ENCODE results near the gene KIAA0753.

KIAA0753 gene

DNA sequence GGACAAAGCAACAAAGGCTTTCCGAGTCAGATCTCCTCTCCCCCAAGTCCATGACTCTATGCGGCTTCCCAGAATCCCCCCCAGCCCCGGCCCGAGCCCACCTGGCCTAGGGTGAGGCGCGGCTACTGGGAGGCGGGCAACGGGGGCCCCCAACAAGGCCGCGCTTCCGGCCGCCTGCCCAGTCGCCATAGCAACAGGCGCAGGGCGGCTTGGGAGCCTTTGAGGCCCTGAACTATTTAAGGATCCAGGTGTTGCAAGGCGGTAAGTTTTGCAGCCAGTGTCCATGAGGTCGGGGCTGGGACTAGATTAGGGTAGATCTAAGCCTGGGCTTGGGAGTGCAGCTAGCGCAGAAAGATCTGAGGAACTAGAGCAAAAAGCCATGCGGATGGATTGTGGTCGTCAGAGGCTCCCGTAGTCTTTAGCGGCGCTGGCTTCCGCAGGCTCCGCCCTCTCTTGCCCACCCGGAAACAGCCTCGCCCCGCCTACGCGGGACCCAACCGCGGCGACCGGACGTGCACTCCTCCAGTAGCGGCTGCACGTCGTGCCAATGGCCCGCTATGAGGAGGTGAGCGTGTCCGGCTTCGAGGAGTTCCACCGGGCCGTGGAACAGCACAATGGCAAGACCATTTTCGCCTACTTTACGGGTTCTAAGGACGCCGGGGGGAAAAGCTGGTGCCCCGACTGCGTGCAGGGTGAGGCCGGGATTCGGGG, at the start of gene KIAA0753, which contains the start of gene TXNDC17:
Gene KIAA0753, minus strand, starts transcription at position 176 of the 711 bp plus-strand sequence. CDS start 5,608 bp downstream, outside the sequence.
Gene TXNDC17, plus strand, starts transcription at position 525 of the 711 bp plus-strand sequence. Its CDS starts 23 bp downstream, at position 548.
- peak; percentile 88 for DNase-seq (ENCODE audit: low read depth)

- DNase-seq (ENCODE audit: low read depth) = no peak
These were observed 48.4 kb upstream of the KIAA0753 start for GRCh38 chr17:6688944-6689343.

DNA sequence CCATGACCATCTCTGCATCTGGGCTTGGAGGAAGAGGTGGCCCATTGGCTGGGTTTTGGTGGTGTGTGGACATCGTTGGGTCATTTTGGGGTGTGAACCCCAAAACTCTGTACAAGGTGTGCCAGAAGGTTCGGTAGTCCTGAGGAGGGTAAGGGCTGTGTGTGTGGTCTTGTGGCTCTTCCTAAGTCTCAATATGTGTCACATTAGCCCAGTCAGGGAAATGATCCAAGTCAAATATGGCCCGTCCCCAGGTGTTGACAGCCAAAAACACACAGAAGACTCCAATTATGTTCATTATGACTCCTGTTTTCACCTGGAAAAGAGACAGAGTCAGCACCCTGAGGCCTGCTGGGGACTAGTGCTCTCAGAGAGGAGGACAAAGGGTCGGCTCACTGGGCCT, 45.5 kb upstream of the KIAA0753 start:
- no peak for DNase-seq (ENCODE audit: low read depth)

DNA sequence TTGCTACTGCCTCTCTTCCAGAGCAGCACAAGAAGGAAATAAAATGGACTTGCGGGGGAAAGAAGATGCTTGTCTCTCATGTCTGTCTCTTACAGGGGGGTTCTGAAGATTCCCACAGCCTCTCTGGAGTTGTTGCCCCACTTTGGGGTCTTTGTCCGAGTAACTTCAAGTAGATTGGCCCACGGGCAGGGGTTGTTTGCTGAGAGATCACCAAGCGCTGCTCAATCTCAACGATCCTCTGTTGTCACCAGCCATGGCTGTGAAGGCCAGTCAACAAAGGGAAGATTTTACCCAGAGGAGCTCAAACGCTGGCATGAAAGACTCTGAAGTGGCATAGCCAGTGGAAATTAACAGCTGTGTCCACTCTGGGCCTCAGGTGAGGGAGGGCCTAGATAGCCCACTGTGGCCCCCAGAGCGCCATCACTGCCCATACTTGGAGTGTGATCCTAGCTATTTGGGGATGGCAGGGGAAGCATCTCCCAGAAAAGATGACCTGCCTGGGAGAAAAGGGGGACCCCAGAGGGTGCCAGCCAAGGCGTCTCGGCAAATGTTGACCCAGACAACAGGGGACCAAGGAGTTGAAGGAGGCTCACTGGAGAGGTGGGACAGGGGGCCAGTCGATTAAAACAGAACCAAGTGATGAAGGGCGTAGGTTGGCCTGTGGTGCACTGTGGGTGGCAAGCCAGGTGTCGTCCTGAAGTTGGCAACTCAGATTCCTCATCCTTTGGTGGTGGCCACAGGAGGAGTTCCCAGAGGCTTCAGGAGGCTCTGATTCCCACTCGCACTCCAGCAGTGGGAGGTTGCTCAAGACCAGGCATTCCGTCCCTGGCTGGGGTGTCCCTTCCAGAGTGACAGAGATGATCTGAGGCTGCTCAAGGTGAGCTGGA, 44.6 kb upstream of the KIAA0753 start:
- no peak for DNase-seq (ENCODE audit: low read depth)

DNA sequence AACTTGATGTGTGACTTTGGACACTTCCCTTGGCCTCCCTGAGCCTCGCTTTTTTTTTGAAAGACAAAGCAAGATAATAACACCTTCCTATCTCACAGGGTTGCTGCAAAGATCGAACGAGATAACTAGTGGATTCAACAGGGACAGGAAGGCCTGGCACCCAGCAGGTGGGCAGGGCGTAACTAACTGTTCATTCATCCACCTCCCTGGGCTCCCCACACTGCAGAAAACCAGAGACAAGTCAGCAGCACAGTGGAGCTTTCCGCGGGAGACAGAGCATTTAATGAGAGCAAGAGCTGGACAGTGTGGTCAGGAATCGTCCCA, 43.9 kb upstream of the KIAA0753 start:
- DNase-seq (ENCODE audit: low read depth) = no peak

GRCh38 chr17:6683730-6684459, 43.4 kb upstream of the KIAA0753 start:
- no peak for DNase-seq (ENCODE audit: low read depth)

GRCh38 chr17:6683081-6683684, 42.7 kb upstream of the KIAA0753 start:
- DNase-seq (ENCODE audit: low read depth) = no peak

GRCh38 chr17:6682339-6682738, 41.8 kb upstream of the KIAA0753 start:
- DNase-seq (ENCODE audit: low read depth) = no peak

- no peak for DNase-seq (ENCODE audit: low read depth)
These were observed 41.2 kb upstream of the KIAA0753 start for GRCh38 chr17:6681671-6682070.

GRCh38 chr17:6681176-6681575, 40.7 kb upstream of the KIAA0753 start:
- DNase-seq (ENCODE audit: low read depth) = no peak

DNA sequence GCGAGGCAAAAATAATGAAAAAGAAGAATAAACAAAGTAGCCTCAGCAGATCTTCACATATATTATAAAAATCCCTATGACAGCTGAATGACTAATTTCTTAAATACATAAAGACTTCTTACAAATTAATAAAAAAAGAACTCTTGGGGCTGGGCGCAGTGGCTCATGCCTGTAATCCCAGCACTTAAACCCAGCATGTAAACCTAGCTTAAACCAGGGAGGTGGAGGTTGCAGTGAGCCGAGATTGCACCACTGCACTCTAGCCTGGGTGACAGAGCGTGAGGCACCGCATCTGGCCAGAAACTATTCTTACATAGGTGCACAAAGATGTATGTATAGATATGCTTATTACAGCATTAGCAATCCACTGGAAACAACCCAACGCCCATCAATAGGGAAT, 38.7 kb upstream of the KIAA0753 start:
- no peak for DNase-seq (ENCODE audit: low read depth)

DNA sequence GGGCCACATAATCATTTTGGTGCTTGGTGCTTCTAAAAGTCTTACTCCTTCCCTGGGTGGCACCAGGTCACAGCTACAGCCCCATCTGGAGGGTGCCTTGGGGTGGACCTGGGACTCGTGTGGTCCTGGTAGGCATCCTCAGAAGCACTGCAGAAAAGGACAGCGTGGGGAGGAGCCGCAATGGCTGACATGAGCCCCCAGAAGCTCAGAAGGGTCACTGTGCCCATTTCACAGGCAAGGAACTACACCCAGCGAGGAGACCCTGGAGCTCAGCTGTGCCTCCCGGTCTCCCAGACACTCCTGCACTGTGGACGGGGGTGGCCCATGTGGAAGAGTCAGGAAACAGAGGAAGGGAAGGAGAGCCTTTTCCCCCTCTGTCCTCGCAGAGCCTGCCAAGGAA, 37.4 kb upstream of the KIAA0753 start:
- no peak for DNase-seq (ENCODE audit: low read depth)

GRCh38 chr17:6677158-6677831, 36.8 kb upstream of the KIAA0753 start:
- no peak for DNase-seq (ENCODE audit: low read depth)

- no peak for DNase-seq (ENCODE audit: low read depth)
These were observed 36.3 kb upstream of the KIAA0753 start for GRCh38 chr17:6676802-6677157.

DNA sequence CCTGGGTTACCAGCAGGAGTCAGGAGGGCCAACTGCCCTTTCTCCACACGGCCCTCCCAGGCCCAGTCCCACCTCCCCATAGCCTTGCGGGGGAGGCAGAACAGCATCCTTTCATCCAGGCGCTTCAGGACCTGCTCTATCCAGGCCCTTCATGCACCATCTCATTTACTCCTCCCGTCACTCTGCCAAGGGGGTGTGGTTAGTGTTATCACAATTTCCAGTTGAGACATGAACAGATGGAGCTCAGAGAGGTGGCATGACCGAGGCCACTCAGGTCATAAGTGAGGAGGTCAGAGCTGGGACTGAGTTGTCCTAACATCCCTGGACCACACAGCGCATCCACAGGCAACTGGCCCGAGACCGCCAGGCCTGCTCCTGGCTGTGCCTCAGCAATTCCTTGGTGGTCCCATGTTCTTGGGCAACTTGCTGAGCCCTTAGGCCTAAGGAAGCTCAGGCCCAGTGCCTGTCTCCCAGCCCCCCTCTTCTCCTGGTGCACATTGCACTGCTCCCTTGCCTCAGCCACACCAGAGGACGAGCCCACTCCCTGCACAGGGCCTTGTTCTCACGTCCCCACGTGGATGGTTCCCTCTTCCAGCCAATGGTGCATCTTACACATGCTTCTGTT, 34.8 kb upstream of the KIAA0753 start:
- DNase-seq (ENCODE audit: low read depth) = no peak

- DNase-seq (ENCODE audit: low read depth) = no peak
These were observed 34.1 kb upstream of the KIAA0753 start for GRCh38 chr17:6674586-6674985.

- DNase-seq (ENCODE audit: low read depth) = no peak
These were observed 30.9 kb upstream of the KIAA0753 start for GRCh38 chr17:6671431-6671830.

DNA sequence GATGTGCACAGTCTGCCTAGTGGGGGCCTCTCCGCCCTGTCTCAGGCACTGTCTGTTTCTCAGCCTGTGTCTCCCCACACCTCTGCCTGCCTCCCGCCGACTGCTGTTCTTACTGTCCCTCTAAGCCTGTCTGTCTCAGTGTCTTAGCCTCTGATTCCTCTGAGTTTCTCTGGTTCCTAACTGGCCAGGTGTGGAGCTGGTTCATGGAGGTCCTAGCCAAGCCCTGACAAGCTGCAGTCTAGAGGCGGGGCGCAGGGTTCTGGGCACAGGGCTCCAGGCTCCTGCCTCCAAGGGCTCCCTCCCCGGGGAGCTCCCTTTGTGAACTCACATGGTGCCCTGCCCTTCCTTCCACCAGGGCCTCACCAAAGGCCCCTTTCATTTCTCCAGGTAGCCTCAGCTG, 30.5 kb upstream of the KIAA0753 start:
- no peak for DNase-seq (ENCODE audit: low read depth)

- no peak for DNase-seq (ENCODE audit: low read depth)
These were observed 30.1 kb upstream of the KIAA0753 start for GRCh38 chr17:6670571-6670970.

DNA sequence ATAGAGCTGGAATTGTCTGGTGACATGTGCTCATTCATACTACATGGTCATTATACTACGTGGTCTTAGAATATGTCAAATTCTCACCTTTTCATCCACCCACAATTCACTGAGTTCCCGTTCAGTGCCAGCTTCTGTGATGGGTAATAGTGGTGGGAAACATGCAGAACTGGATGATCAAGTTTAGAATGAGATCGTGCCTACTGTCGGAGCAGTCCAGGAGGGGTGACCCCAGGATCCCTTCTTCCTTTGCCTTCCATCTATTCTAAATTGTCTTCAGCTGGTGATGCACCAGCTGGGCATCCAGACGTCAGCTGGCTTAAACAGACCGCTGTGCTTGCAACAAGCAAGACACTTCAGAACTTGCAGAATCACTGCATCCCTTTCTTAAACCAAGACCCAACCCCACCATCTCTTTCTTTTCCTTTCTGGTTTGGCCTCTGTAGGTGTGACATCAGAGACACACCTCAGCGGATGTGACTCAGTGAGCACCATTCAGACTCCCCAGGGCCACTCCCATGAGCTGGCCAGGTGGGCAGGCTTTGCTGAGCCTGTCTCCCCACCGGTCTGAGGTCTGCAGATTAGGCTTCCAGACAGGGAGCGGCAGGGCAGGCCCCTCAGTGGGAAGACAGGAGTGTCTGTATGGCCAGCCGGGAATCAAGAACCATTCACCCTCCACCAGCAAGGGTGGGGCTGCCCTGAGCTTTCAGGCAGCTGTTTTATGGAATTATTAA, 29.1 kb upstream of the KIAA0753 start:
- DNase-seq (ENCODE audit: low read depth) = no peak
